ENCODE measurements around the gene PYURF. TPM values are rescaled to one million over a fixed set of nuclear protein-coding genes. Genes with fewer than 3 reads are reported as not detected.

PYURF gene
- total RNA-seq, 2 donors from 2014 or later, result 58.6 to 68.6 TPM

DNA sequence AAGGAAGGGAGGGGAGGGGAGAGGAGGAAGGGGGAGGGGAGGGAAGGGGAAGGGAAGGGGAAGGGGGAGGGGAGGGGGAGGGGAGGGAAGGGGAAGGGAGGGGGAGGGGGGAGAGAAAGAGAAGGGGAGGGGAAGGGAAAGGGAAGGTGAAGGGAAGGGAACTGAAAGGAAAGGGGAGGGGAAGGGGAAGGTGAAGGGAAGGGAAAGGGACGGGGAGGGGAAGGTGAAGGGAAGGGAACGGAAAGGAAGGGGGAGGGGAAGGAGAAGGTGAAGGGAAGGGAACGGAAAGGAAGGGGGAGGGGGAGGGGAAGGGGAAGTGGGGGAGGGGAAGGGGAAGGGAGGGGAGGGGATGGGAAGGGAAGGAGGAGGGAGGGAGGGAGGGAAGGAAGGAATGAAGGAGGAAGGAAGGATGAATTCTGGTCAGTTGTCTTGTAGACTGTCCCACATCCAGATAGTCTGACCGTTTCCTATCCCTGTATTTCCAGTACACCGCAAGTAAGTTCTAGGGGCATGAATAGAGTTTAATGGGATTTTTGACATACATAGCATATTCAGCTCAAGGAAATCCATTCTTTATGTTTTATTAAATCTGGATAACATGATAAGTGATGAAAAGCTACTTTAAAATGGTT lies 46.2 kb downstream of the PYURF start:
- DNase-seq, result no peak
- TF ChIP-seq, protein P1, sequence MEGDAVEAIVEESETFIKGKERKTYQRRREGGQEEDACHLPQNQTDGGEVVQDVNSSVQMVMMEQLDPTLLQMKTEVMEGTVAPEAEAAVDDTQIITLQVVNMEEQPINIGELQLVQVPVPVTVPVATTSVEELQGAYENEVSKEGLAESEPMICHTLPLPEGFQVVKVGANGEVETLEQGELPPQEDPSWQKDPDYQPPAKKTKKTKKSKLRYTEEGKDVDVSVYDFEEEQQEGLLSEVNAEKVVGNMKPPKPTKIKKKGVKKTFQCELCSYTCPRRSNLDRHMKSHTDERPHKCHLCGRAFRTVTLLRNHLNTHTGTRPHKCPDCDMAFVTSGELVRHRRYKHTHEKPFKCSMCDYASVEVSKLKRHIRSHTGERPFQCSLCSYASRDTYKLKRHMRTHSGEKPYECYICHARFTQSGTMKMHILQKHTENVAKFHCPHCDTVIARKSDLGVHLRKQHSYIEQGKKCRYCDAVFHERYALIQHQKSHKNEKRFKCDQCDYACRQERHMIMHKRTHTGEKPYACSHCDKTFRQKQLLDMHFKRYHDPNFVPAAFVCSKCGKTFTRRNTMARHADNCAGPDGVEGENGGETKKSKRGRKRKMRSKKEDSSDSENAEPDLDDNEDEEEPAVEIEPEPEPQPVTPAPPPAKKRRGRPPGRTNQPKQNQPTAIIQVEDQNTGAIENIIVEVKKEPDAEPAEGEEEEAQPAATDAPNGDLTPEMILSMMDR (IDR thresholded peaks at IDR 0.05), result no peak
- Histone ChIP-seq H3K4me1 (no peaks in the 10 kb centered on the region), H3K9me3 (no peaks in the 10 kb centered on the region), H3K27ac (no peak overlapping the region), H3K27me3 (no peaks in the 10 kb centered on the region), H3K36me3 (no peaks in the 10 kb centered on the region), H3K4me3 (no peak overlapping the region), H3K9ac (ENCODE audit: low read depth in 2 of 2, low read length in 2 of 2) (no peak overlapping the region)
- intact Hi-C loops (cut with DNase I), result no loop called here

Other genes with a start within 250 kb of the PYURF start
- gene PPM1K, start 239.2 kb downstream of the PYURF start, total RNA-seq, result 1 to 10 TPM; 7.8 to 8.3 TPM
- gene HERC6, start 144.9 kb downstream of the PYURF start, total RNA-seq, result 1 to 10 TPM; 6.2 to 6.3 TPM
- gene HERC5, start 66.7 kb downstream of the PYURF start, total RNA-seq, result 1 to 10 TPM in 1 of 2 donors, under 1 TPM in 1; 0.79 to 1.4 TPM
- gene HERC3, start 68.7 kb upstream of the PYURF start, total RNA-seq, result 10 to 100 TPM; 23.0 to 51.4 TPM
- gene NAP1L5, start 174.1 kb upstream of the PYURF start, total RNA-seq, result 1 to 10 TPM; 1.5 to 2.4 TPM